Memory B cell (primary cell): ENCODE data around the gene PAXIP1.

Source experiments
- ATAC-seq: fragments of 150-1000 bp; cut with Tn5 transposase; 2 replicates; pipeline ENCODE4 v1.10.0; 2021; ENCODE audit warnings: low read depth, mild to moderate bottlenecking, moderate library complexity
- DNase-seq, 2 donors: peaks; one replicate each; pipeline ENCODE4 v3.0.0; 2022; ENCODE audit warnings: low spot score in 2 of 2
- H3K27ac Mint-ChIP-seq: one replicate; pipeline ENCODE4 v1.8.0; 2022; ENCODE audit warnings: mild to moderate bottlenecking, moderate library complexity, mixed read lengths
- H3K27me3 Mint-ChIP-seq: one replicate; pipeline ENCODE4 v1.8.0; 2022; ENCODE audit warnings: mixed read lengths
- H3K36me3 Mint-ChIP-seq: one replicate; pipeline ENCODE4 v1.8.0; 2022; ENCODE audit warnings: mild to moderate bottlenecking, mixed read lengths
- H3K4me1 Mint-ChIP-seq: one replicate; pipeline ENCODE4 v1.8.0; 2022; ENCODE audit warnings: mixed read lengths
- H3K4me3 Mint-ChIP-seq: one replicate; pipeline ENCODE4 v1.8.0; 2022; ENCODE audit warnings: mild to moderate bottlenecking, moderate library complexity, mixed read lengths
- H3K9me3 Mint-ChIP-seq: one replicate; pipeline ENCODE4 v1.8.0; 2022; ENCODE audit warnings: mixed read lengths

Gene PAXIP1

GRCh38 chr7:154917808-154918160, 85.1 kb downstream of the PAXIP1 start:
- Mint-ChIP-seq H3K36me3 (no peaks in the 10 kb centered on the region), H3K4me1 (peaks cover 5% of the 10 kb centered on the region), H3K27me3 (peaks cover 6% of the 10 kb centered on the region)

GRCh38 chr7:154916856-154917807, 85.8 kb downstream of the PAXIP1 start:
- no peak overlapping the region for H3K27ac Mint-ChIP-seq
- no peaks in the 10 kb centered on the region for H3K36me3 Mint-ChIP-seq
- peaks cover 5% of the 10 kb centered on the region for H3K4me1 Mint-ChIP-seq
- ATAC-seq (no peak), DNase-seq (no peak)
- H3K4me3 Mint-ChIP-seq: no peak overlapping the region
- H3K9me3 Mint-ChIP-seq: no peaks in the 10 kb centered on the region
- peaks cover 7% of the 10 kb centered on the region for H3K27me3 Mint-ChIP-seq

More at GRCh38 chr7:154917808-154918160, 85.1 kb downstream of the PAXIP1 start:
- ATAC-seq (no peak), DNase-seq (no peak)
- H3K27ac Mint-ChIP-seq: no peak overlapping the region
- no peaks in the 10 kb centered on the region for H3K9me3 Mint-ChIP-seq
- H3K4me3 Mint-ChIP-seq: no peak overlapping the region

- H3K36me3 Mint-ChIP-seq: peaks cover under 1% of the 10 kb centered on the region
- H3K9me3 Mint-ChIP-seq: peaks cover under 1% of the 10 kb centered on the region
- peaks cover 8% of the 10 kb centered on the region for H3K27me3 Mint-ChIP-seq
- H3K4me3 Mint-ChIP-seq: no peak overlapping the region
- DNase-seq (no peak), ATAC-seq (no peak)
- H3K4me1 Mint-ChIP-seq: peaks cover 5% of the 10 kb centered on the region
- H3K27ac Mint-ChIP-seq: no peak overlapping the region
Measured at GRCh38 chr7:154916381-154916780, 86.5 kb downstream of the PAXIP1 start.

GRCh38 chr7:154915600-154915999, 87.3 kb downstream of the PAXIP1 start:
- no peak overlapping the region for H3K27ac Mint-ChIP-seq
- DNase-seq (no peak), ATAC-seq (no peak)
- peak overlapping the region; percentile 18 for H3K4me3 Mint-ChIP-seq
- peaks cover 13% of the 10 kb centered on the region for H3K27me3 Mint-ChIP-seq
- H3K36me3 Mint-ChIP-seq: peaks cover 3% of the 10 kb centered on the region
- peaks cover 2% of the 10 kb centered on the region for H3K9me3 Mint-ChIP-seq
- peaks cover 5% of the 10 kb centered on the region for H3K4me1 Mint-ChIP-seq

- peak; percentile 25 for ATAC-seq
- Mint-ChIP-seq H3K27me3 (peaks cover 13% of the 10 kb centered on the region), H3K27ac (no peak overlapping the region), H3K36me3 (peaks cover 3% of the 10 kb centered on the region), H3K4me1 (peaks cover 5% of the 10 kb centered on the region), H3K4me3 (peak overlapping the region; percentile 56), H3K9me3 (peaks cover 2% of the 10 kb centered on the region)
- DNase-seq: no peak
Measured at GRCh38 chr7:154914996-154915380, 87.9 kb downstream of the PAXIP1 start.

- Mint-ChIP-seq H3K27ac (no peak overlapping the region), H3K36me3 (peaks cover 3% of the 10 kb centered on the region)
- peak in 1 of 2 donors; percentile 27 for DNase-seq
Measured at GRCh38 chr7:154914308-154914995, 88.5 kb downstream of the PAXIP1 start.

GRCh38 chr7:154913638-154914307, 89.2 kb downstream of the PAXIP1 start:
- Mint-ChIP-seq H3K4me3 (peak overlapping the region; percentile 87), H3K27me3 (peaks cover 16% of the 10 kb centered on the region), H3K36me3 (peaks cover 3% of the 10 kb centered on the region), H3K9me3 (peaks cover 2% of the 10 kb centered on the region), H3K4me1 (peaks cover 5% of the 10 kb centered on the region), H3K27ac (no peak overlapping the region)
- peak; percentile 93 for ATAC-seq
- peak; percentile 89 to 96 for DNase-seq

More at GRCh38 chr7:154914308-154914995, 88.5 kb downstream of the PAXIP1 start:
- ATAC-seq: peak; percentile 23
- H3K4me3 Mint-ChIP-seq: peak overlapping the region; percentile 56
- H3K9me3 Mint-ChIP-seq: peaks cover 2% of the 10 kb centered on the region
- H3K4me1 Mint-ChIP-seq: peaks cover 5% of the 10 kb centered on the region
- H3K27me3 Mint-ChIP-seq: peaks cover 13% of the 10 kb centered on the region

GRCh38 chr7:154912871-154913637, 89.9 kb downstream of the PAXIP1 start:
- no peak for ATAC-seq
- peaks cover 3% of the 10 kb centered on the region for H3K36me3 Mint-ChIP-seq
- peaks cover 5% of the 10 kb centered on the region for H3K4me1 Mint-ChIP-seq
- H3K9me3 Mint-ChIP-seq: peaks cover 2% of the 10 kb centered on the region
- DNase-seq: no peak
- H3K4me3 Mint-ChIP-seq: peak overlapping the region; percentile 12
- peaks cover 16% of the 10 kb centered on the region for H3K27me3 Mint-ChIP-seq
- H3K27ac Mint-ChIP-seq: no peak overlapping the region

- Mint-ChIP-seq H3K27me3 (peaks cover 16% of the 10 kb centered on the region), H3K4me3 (no peak overlapping the region), H3K4me1 (peaks cover 5% of the 10 kb centered on the region), H3K36me3 (peaks cover 3% of the 10 kb centered on the region), H3K27ac (no peak overlapping the region), H3K9me3 (peaks cover 2% of the 10 kb centered on the region)
- no peak for DNase-seq
- no peak for ATAC-seq
Measured at GRCh38 chr7:154911862-154912455, 91.0 kb downstream of the PAXIP1 start.

GRCh38 chr7:154911411-154911810, 91.5 kb downstream of the PAXIP1 start:
- Mint-ChIP-seq H3K27me3 (peaks cover 16% of the 10 kb centered on the region), H3K9me3 (peaks cover 2% of the 10 kb centered on the region), H3K27ac (no peak overlapping the region), H3K36me3 (peaks cover 3% of the 10 kb centered on the region), H3K4me3 (no peak overlapping the region), H3K4me1 (peaks cover 5% of the 10 kb centered on the region)
- ATAC-seq (no peak), DNase-seq (no peak)

GRCh38 chr7:154910977-154911376, 91.9 kb downstream of the PAXIP1 start:
- Mint-ChIP-seq H3K27me3 (peaks cover 16% of the 10 kb centered on the region), H3K9me3 (peaks cover 2% of the 10 kb centered on the region), H3K36me3 (peaks cover 3% of the 10 kb centered on the region), H3K27ac (no peak overlapping the region), H3K4me3 (no peak overlapping the region), H3K4me1 (peaks cover 5% of the 10 kb centered on the region)
- no peak for DNase-seq
- no peak for ATAC-seq

- no peak overlapping the region for H3K4me3 Mint-ChIP-seq
- no peak for DNase-seq
- peaks cover 3% of the 10 kb centered on the region for H3K36me3 Mint-ChIP-seq
Measured at GRCh38 chr7:154910125-154910524, 92.8 kb downstream of the PAXIP1 start.

More at GRCh38 chr7:154910125-154910524, 92.8 kb downstream of the PAXIP1 start:
- Mint-ChIP-seq H3K4me1 (peaks cover 5% of the 10 kb centered on the region), H3K27ac (no peak overlapping the region), H3K27me3 (peaks cover 16% of the 10 kb centered on the region), H3K9me3 (peaks cover 2% of the 10 kb centered on the region)
- ATAC-seq: no peak
